RWPE1 (cell line): ENCODE data around the gene ATXN1.

Experiments used
- CTCF ChIA-PET: fragments of 350-600 bp; sonication (Branson Sonifier 250); formaldehyde crosslinking; extraction: SDS; loops from one replicate; lab custom pipeline; 2021; lab: Yijun Ruan, JAX
- POLR2A ChIA-PET: fragments of 400-600 bp; formaldehyde crosslinking; extraction: SDS; loops from one replicate; lab custom pipeline; 2020; ENCODE audit warnings: antibody characterized with exemption; ENCODE audit not compliant: low non-redundant PET; lab: Yijun Ruan, JAX
- DNase-seq: peaks from one replicate; pipeline ENCODE4 v3.0.0; 2012; ENCODE audit warnings: low spot score
- H3K27ac ChIP-seq: fragments of 450-650 bp; 2 replicates; pipeline ENCODE4 v1.5.1; 2017
- TF ChIP-seq, protein P1 (sequence below): fragments of 450-650 bp; conservative IDR thresholded peaks from 2 replicates; pipeline ENCODE4 v1.5.1; 2017; ENCODE audit warnings: low read depth, mild to moderate bottlenecking

The ATXN1 gene

GRCh38 chr6:16512544-16513290 is 248.5 kb downstream of the ATXN1 start:
- DNase-seq = no peak
- H3K27ac ChIP-seq = no peak overlapping the region
- POLR2A ChIA-PET = no interaction called here
- TF ChIP-seq, protein P1, sequence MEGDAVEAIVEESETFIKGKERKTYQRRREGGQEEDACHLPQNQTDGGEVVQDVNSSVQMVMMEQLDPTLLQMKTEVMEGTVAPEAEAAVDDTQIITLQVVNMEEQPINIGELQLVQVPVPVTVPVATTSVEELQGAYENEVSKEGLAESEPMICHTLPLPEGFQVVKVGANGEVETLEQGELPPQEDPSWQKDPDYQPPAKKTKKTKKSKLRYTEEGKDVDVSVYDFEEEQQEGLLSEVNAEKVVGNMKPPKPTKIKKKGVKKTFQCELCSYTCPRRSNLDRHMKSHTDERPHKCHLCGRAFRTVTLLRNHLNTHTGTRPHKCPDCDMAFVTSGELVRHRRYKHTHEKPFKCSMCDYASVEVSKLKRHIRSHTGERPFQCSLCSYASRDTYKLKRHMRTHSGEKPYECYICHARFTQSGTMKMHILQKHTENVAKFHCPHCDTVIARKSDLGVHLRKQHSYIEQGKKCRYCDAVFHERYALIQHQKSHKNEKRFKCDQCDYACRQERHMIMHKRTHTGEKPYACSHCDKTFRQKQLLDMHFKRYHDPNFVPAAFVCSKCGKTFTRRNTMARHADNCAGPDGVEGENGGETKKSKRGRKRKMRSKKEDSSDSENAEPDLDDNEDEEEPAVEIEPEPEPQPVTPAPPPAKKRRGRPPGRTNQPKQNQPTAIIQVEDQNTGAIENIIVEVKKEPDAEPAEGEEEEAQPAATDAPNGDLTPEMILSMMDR = no peak
- CTCF ChIA-PET = interaction anchor here (0.6 to 2.2 kb wide), 2 partner anchors 17 to 210 kb away, joined by 7 read pairs; no protein-coding TSS in a partner anchor

- ChIA-PET CTCF (interaction anchor here (0.5 to 2.2 kb wide), 6 partner anchors 9 to 845 kb away, joined by 3 to 7 read pairs (median 5); no protein-coding TSS in a partner anchor), POLR2A (no interaction called here)
- no peak for DNase-seq
- H3K27ac ChIP-seq = no peak overlapping the region
- TF ChIP-seq, protein P1 = no peak
Measured at GRCh38 chr6:16511723-16512489, 249.4 kb downstream of the ATXN1 start.

- POLR2A ChIA-PET = no interaction called here
- TF ChIP-seq, protein P1 = peak; percentile 71
- DNase-seq = peak; percentile 36
- H3K27ac ChIP-seq = no peak overlapping the region
- CTCF ChIA-PET = interaction anchor here (0.5 to 2.2 kb wide), 6 partner anchors 10 to 846 kb away, joined by 3 to 7 read pairs (median 4); no protein-coding TSS in a partner anchor
Measured at GRCh38 chr6:16511040-16511660, 250.1 kb downstream of the ATXN1 start.

GRCh38 chr6:16510245-16510644 is 251.0 kb downstream of the ATXN1 start:
- CTCF ChIA-PET = interaction anchor here (0.9 to 1.1 kb wide), 2 partner anchors 11 to 189 kb away, joined by 3 to 6 read pairs; no protein-coding TSS in a partner anchor
- TF ChIP-seq, protein P1 = no peak
- POLR2A ChIA-PET = no interaction called here
- no peak overlapping the region for H3K27ac ChIP-seq
- no peak for DNase-seq

GRCh38 chr6:16508959-16509358 is 252.3 kb downstream of the ATXN1 start:
- DNase-seq = no peak
- CTCF ChIA-PET = interaction anchor here (0.7 kb wide), 1 partner anchor 173 kb away, joined by 3 read pairs; no protein-coding TSS in a partner anchor
- TF ChIP-seq, protein P1 = no peak
- POLR2A ChIA-PET = no interaction called here
- H3K27ac ChIP-seq = no peak overlapping the region
